SK-N-SH (cell line): ENCODE data around the gene CLPTM1L. TPM values are rescaled to one million over a fixed set of nuclear protein-coding genes. Genes with fewer than 3 reads are reported as not detected.

ENCODE experiments used
- CTCF ChIA-PET: fragments of 300-600, 350-600 bp; formaldehyde crosslinking; extraction: SDS; loops from one replicate; lab custom pipeline; 2021; lab: Yijun Ruan, JAX
- POLR2A ChIA-PET: fragments of 350-600 bp; sonication (Branson Sonifier 250); formaldehyde crosslinking; extraction: SDS; loops from one replicate; lab custom pipeline; 2020; ENCODE audit warnings: antibody characterized with exemption, inconsistent platforms; lab: Yijun Ruan, JAX
- DNase-seq: peaks from one replicate; pipeline ENCODE4 v3.0.0; 2012
- H2AFZ ChIP-seq: fragments of 200-600 bp; sonication (generic); 2 replicates; pipeline ENCODE4 v1.8.1; 2016; ENCODE audit warnings: antibody characterized with exemption, mild to moderate bottlenecking, low read depth
- H3F3A ChIP-seq: fragments of 200-600 bp; sonication (generic); replicated peaks from 2 replicates; pipeline ENCODE3; 2016; ENCODE audit warnings: antibody characterized with exemption, mild to moderate bottlenecking; ENCODE audit not compliant: insufficient read depth
- H3K27ac ChIP-seq, 2 experiments: fragments of 200-500 bp in 1 of 2; fragments of 200-600 bp in 1 of 2; sonication (Bioruptor generic) in 1 of 2; sonication (generic), shearing (Covaris generic) in 1 of 2; 2 replicates each; pipeline versions ENCODE4 v1.5.1 to v1.6.1; 2014 to 2016; ENCODE audit warnings: low read depth in 2 of 2, inconsistent platforms in 1 of 2, low read length in 1 of 2, mild to moderate bottlenecking in 1 of 2, mixed read lengths in 1 of 2
- H3K27me3 ChIP-seq: fragments of 200-600 bp; sonication (generic), shearing (Covaris generic); 2 replicates; pipeline ENCODE4 v1.6.1; 2016; ENCODE audit warnings: mixed run types; ENCODE audit not compliant: insufficient read depth
- H3K36me3 ChIP-seq, 2 experiments: fragments of 200-500 bp in 1 of 2; fragments of 200-600 bp in 1 of 2; sonication (Bioruptor generic) in 1 of 2; sonication (generic) in 1 of 2; replicated peaks in 1 of 2; 2 replicates each; pipeline versions ENCODE3 to v1.5.1; 2014 to 2016; ENCODE audit warnings: low read length in 1 of 2, mild to moderate bottlenecking in 1 of 2; ENCODE audit not compliant: insufficient read depth in 2 of 2, control insufficient read depth in 1 of 2
- H3K4me1 ChIP-seq, 2 experiments: fragments of 200-500 bp in 1 of 2; fragments of 200-600 bp in 1 of 2; sonication (Bioruptor generic) in 1 of 2; sonication (generic), shearing (Covaris generic) in 1 of 2; 2 replicates each; pipeline versions ENCODE4 v1.5.1 to v1.6.1; 2014 to 2016; ENCODE audit warnings: low read depth in 1 of 2, low read length in 1 of 2, mixed run types in 1 of 2; ENCODE audit not compliant: insufficient read depth in 2 of 2, control insufficient read depth in 1 of 2
- H3K4me2 ChIP-seq: fragments of 200-600 bp; sonication (generic), shearing (Covaris generic); 2 replicates; pipeline ENCODE4 v1.6.1; 2017; ENCODE audit warnings: mixed run types
- H3K4me3 ChIP-seq, 2 experiments: fragments of 200-500 bp in 1 of 2; fragments of 200-600 bp in 1 of 2; sonication (Bioruptor generic) in 1 of 2; sonication (generic), shearing (Covaris generic) in 1 of 2; 2 replicates each; pipeline versions ENCODE4 v1.5.1 to v1.8.1; 2014 to 2016; ENCODE audit warnings: low read depth in 2 of 2, inconsistent platforms in 1 of 2, low read length in 1 of 2, mild to moderate bottlenecking in 1 of 2, mixed read lengths in 1 of 2, moderate library complexity in 1 of 2
- H3K79me2 ChIP-seq: fragments of 200-600 bp; sonication (generic); 2 replicates; pipeline ENCODE4 v1.8.1; 2017; ENCODE audit warnings: mild to moderate bottlenecking; ENCODE audit not compliant: insufficient read depth
- H3K9ac ChIP-seq: fragments of 200-600 bp; sonication (generic); 2 replicates; pipeline ENCODE4 v1.6.1; 2017; ENCODE audit warnings: mixed run types
- H3K9me2 ChIP-seq: fragments of 200-600 bp; sonication (generic); 2 replicates; pipeline ENCODE4 v1.6.1; 2017; ENCODE audit warnings: mixed run types
- H3K9me3 ChIP-seq: fragments of 200-600 bp; sonication (generic); 2 replicates; pipeline ENCODE4 v1.6.1; 2017; ENCODE audit warnings: mixed run types, mild to moderate bottlenecking, moderate library complexity
- H4K20me1 ChIP-seq: fragments of 200-600 bp; sonication (generic); 2 replicates; pipeline ENCODE4 v1.6.1; 2017; ENCODE audit warnings: mild to moderate bottlenecking, mixed run types; ENCODE audit not compliant: insufficient read depth
- ELF1 ChIP-seq: IDR thresholded peaks from 2 replicates; pipeline ENCODE4 v1.4.0; 2012
- EP300 ChIP-seq, 2 experiments: IDR thresholded peaks; 2 replicates each; pipeline versions ENCODE4 v1.4.0 to v1.6.1; 2012; ENCODE audit warnings: borderline replicate concordance in 1 of 2, low read depth in 1 of 2, low read length in 1 of 2
- EZH2phosphoT487 ChIP-seq: fragments of 200-600 bp; sonication (generic); IDR thresholded peaks from 2 replicates; pipeline ENCODE4 v1.6.1; 2017; ENCODE audit warnings: low read depth, mixed run types, mild to moderate bottlenecking, antibody characterized with exemption, moderate library complexity, borderline replicate concordance
- FOXJ3 ChIP-seq: sonication (generic); formaldehyde crosslinking; IDR thresholded peaks from 2 replicates; pipeline ENCODE4 v1.5.1; 2020; ENCODE audit warnings: mild to moderate bottlenecking, missing genetic modification reagents
- GATA2 ChIP-seq: sonication (generic); formaldehyde crosslinking; IDR thresholded peaks from 2 replicates; pipeline ENCODE4 v1.5.0; 2020; ENCODE audit warnings: mild to moderate bottlenecking, missing genetic modification reagents
- IRF3 ChIP-seq: fragments of 150-350 bp; IDR thresholded peaks from 2 replicates; pipeline ENCODE4 v1.6.1; 2016; ENCODE audit warnings: mild to moderate bottlenecking, low read depth, low read length
- JUND ChIP-seq: IDR thresholded peaks from 2 replicates; pipeline ENCODE4 v1.4.0; 2012
- MAX ChIP-seq: IDR thresholded peaks from 2 replicates; pipeline ENCODE4 v1.4.0; 2012; ENCODE audit warnings: low read depth
- MEF2A ChIP-seq: IDR thresholded peaks from 2 replicates; pipeline ENCODE4 v1.4.0; 2012; ENCODE audit warnings: low read depth, borderline replicate concordance
- MXI1 ChIP-seq: IDR thresholded peaks from 2 replicates; pipeline ENCODE4 v1.6.1; 2012; ENCODE audit warnings: mild to moderate bottlenecking, low read depth, low read length, improper control_type of control experiment
- PBX3 ChIP-seq: IDR thresholded peaks from 2 replicates; pipeline ENCODE4; 2012
- POLR2AphosphoS5 ChIP-seq: IDR thresholded peaks from 2 replicates; pipeline ENCODE4 v1.6.1; 2012; ENCODE audit warnings: low read depth, low read length
- RCOR1 ChIP-seq: fragments of 150-350 bp; IDR thresholded peaks from 2 replicates; pipeline ENCODE4 v1.6.1; 2017; ENCODE audit warnings: antibody characterized with exemption, low read length
- RFX5 ChIP-seq: IDR thresholded peaks from 2 replicates; pipeline ENCODE4 v1.6.1; 2012; ENCODE audit warnings: mild to moderate bottlenecking, improper control_type of control experiment, low read length
- RXRA ChIP-seq: IDR thresholded peaks from 2 replicates; pipeline ENCODE4 v1.4.0; 2012; ENCODE audit warnings: low read depth, mild to moderate bottlenecking, borderline replicate concordance
- SMC3 ChIP-seq: IDR thresholded peaks from 2 replicates; pipeline ENCODE4 v1.6.1; 2012; ENCODE audit warnings: low read depth, low read length, improper control_type of control experiment
- TAF1 ChIP-seq: IDR thresholded peaks from 2 replicates; pipeline ENCODE4 v1.6.1; 2012; ENCODE audit warnings: low read depth, mild to moderate bottlenecking, low read length, moderate library complexity, borderline replicate concordance
- TEAD4 ChIP-seq: IDR thresholded peaks from 2 replicates; pipeline ENCODE4 v1.4.0; 2012; ENCODE audit warnings: mild to moderate bottlenecking, borderline replicate concordance; ENCODE audit not compliant: insufficient read depth
- YY1 ChIP-seq: IDR thresholded peaks from 2 replicates; pipeline ENCODE4 v1.4.0; 2012; ENCODE audit warnings: low read depth, mild to moderate bottlenecking
- ZBTB33 ChIP-seq: IDR thresholded peaks from 2 replicates; pipeline ENCODE4 v1.4.0; 2012; ENCODE audit warnings: low read depth, borderline replicate concordance
- WGBS: methylation state at CpG from one replicate; pipeline ENCODE4 v1.1.6; 2017; ENCODE audit warnings: low lambda C conversion rate; 5-methylcytosine and 5-hydroxymethylcytosine counted together
- polyA plus RNA-seq, 3 experiments: library from polyadenylated mRNA; depleted of rRNA; stranded (reverse); fragments of >200 nt; gene quantifications; 2 replicates each; pipeline ENCODE4 v1.2.3, GENCODE V29; 2012

The CLPTM1L gene
- polyA plus RNA-seq, 1 of the 3 experiments (the other 2 are of a cell fraction): 202 TPM

GRCh38 chr5:1337489-1338195, 7.3 kb downstream of the CLPTM1L start:
- Histone ChIP-seq H3K27me3 (no peaks in the 10 kb centered on the region), H3K4me2 (no peak overlapping the region), H3K9me3 (no peaks in the 10 kb centered on the region), H3K79me2 (peaks cover 25% of the 10 kb centered on the region), H3K9me2 (no peaks in the 10 kb centered on the region), H3K4me1 (no peaks in the 10 kb centered on the region), H3K27ac (no peak overlapping the region), H3K9ac (no peak overlapping the region), H3K4me3 (no peak overlapping the region), H3F3A (peaks cover 1% of the 10 kb centered on the region), H4K20me1 (peaks cover 10% of the 10 kb centered on the region; the same call in 1 of the 2 replicates), H3K36me3 (peaks cover 32 to 84% of the 10 kb centered on the region in 2 experiments), H2AFZ (no peak overlapping the region)
- 96% methylated on average over 10 of the region's 22 CpGs for WGBS
- ChIA-PET POLR2A (no interaction called here), CTCF (no interaction called here)
- DNase-seq: no peak
- TF ChIP-seq MEF2A: no peak
- no peak for TF ChIP-seq POLR2AphosphoS5
- TF ChIP-seq EP300 (IDR thresholded peaks at IDR 0.05; ENCODE audit: borderline replicate concordance in 1 of 2, low read depth in 1 of 2, low read length in 1 of 2): no peak
- no peak for TF ChIP-seq JUND
- TF ChIP-seq GATA2 (CRISPR knock-in tag): no peak
- no peak for TF ChIP-seq EZH2phosphoT487
- TF ChIP-seq RFX5: no peak
- no peak for TF ChIP-seq SMC3
- no peak for TF ChIP-seq RXRA
- no peak for TF ChIP-seq TAF1
- no peak for TF ChIP-seq PBX3
- no peak for TF ChIP-seq TEAD4
- no peak for TF ChIP-seq ZBTB33
- no peak for TF ChIP-seq IRF3
- no peak for TF ChIP-seq MAX
- no peak for TF ChIP-seq MXI1
- no peak for TF ChIP-seq YY1
- TF ChIP-seq FOXJ3: no peak
- no peak for TF ChIP-seq RCOR1
- TF ChIP-seq ELF1: no peak
